Skin of body (tissue), 2 donors: Measurements from ENCODE around the gene JAKMIP1. TPM values are rescaled to one million over a fixed set of nuclear protein-coding genes. Genes with fewer than 3 reads are reported as not detected.

Experiments
- DNase-seq: peaks from one replicate; lab custom pipeline; 2025; lab: John Stamatoyannopoulos, UW
- total RNA-seq: library from RNA; depleted of rRNA; stranded (reverse); fragments of >200 nt; gene quantifications from one replicate; pipeline ENCODE4 v1.2.3, GENCODE V29; 2014

The JAKMIP1 gene
- total RNA-seq, 1 donor from 2014 or later: 0.59 TPM

DNA sequence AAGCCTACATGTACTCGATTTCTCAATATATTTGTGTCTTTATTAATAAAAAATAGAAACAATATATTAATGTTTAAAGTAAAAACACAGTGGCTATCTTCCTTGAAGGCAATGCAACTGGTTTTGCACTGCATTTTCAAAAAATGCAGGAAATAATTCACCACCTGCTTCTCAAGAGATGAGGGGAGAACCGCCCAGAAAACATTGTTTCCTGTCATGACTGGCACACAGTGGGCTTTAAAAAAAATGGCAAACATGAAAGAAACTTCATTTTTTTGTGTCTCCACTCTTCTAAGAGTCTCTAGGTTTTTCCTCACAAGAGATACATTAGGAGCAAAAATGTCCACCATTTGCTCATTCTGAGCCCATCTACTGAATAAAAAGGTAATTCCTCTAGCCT, 131.4 kb downstream of the JAKMIP1 start:
- DNase-seq: no peak

DNA sequence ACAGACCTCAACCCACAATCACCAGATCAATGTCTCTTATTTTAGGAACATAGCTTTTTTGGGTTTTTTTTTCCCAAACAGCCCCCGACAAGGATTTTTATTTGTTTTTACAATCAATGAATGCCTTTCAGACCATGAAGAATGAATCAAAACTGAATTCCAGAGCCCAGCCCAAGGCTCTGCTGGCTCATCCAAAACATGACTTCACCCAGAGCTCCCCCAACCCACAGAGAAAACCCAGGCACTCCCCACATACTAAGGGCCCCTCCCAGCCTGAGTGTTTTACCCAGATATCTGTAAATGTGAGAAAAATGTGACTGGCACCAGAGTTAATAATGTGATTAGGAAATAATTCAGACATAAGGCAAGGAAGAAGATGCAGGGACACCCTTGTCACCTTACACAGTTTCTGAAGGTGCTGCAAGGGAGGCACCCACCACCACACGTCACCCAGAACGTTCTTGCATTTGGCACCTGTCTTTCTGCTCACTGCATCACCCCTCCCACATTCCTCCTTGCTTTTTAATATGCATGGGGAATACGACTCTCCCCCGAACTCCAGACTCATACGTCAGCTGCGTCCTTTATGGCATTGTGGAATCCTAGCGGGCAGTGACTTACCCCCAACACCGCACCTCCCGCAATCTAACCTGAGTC, 134.3 kb downstream of the JAKMIP1 start:
- DNase-seq: no peak

DNA sequence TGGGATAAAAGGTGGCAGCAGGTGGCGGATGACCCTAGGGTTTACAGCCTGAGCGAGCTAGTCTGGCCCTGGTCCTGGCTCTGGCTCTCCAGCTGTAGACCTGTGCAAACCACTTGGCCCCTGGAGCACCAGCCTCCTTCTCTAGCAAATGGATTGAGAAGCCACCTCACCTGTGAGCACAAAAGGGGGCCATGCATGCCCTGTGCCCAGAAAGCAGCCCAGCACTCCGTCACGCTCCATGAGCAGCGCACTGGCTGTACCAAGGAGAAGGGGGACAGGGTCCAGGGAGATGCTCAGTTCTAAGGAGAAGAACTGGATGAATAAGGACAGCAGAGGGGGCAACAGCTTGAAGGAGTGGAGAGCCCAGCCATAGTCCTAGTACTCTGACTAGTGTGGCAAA, 135.2 kb downstream of the JAKMIP1 start:
- no peak for DNase-seq

DNA sequence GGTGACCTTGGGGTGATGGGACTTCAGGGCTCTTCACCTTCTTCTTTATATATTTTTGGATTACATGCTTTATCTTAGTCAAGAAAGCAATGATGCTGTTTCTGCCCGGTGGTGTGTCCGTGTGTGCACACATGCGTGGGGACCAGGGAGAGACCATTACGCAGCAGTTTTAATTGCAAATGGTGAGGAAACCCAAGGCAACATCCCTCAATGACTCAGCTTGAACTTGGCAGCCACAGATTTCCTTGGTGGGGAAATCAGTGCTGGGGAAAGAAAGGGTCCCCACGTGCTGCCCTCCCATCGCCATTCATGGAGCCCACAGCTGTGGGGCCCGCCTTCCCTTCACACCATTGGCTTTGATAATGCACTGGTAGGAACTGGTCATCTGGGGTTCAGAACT, 136.0 kb downstream of the JAKMIP1 start:
- no peak for DNase-seq

DNA sequence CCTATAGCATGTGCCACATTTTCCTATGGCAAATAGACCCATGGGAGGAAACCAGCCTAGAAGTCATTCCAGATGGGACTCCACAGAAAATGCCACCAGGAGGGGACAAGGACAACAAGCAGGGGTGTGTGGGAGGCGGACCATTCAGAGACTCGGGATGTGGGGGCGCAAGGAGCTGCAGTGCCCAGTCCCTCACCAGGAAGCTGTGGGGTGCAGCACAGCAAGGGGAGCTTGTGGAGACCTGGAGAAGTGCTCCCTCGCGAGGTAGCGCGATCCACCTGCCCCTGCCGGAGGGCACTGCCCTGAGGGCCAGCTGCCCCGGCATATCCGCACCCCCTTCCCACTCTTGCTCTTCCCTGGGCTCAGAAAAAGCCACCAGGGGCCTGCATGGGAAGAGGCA, 136.7 kb downstream of the JAKMIP1 start:
- no peak for DNase-seq

DNA sequence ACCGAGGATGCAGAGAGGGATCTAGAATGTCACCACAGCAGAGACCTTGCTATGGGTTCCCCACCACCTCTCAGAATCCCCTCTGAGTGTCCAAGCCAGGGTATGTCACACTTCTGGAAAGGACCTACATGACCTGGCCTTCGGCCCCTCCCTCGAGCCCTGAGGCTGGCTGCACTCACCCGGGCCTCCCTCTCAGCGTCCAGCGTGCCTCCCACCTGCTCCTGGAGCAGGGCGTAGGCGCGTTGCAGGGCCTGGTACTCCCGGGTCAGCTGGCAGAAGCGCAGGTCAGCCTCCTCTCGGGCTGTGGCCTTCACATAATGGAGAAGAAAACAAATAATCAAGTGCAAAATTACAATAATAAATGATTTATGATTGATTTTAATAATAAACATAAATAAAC, 138.2 kb downstream of the JAKMIP1 start:
- DNase-seq: no peak

DNA sequence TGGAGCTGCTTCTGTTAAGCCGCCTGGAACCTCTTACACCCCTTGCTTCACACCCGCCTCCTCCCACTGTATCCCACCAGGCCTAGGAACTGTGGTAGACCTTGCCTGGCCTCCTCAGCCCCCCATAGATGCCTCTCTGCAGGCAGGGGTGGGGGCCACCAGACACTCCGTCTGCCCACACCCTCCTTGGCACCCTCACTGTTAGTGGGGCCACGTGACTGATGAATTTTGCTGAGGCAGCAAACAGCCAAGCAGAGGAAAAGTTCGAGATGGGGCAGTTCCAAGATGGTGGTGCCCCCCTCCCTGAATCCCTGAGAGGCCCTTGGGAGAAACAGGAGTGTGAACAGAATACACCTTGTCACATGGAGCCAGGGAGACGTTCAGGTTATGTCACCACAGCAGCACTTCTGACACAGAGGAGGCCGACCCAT, 141.0 kb downstream of the JAKMIP1 start:
- DNase-seq: no peak

DNA sequence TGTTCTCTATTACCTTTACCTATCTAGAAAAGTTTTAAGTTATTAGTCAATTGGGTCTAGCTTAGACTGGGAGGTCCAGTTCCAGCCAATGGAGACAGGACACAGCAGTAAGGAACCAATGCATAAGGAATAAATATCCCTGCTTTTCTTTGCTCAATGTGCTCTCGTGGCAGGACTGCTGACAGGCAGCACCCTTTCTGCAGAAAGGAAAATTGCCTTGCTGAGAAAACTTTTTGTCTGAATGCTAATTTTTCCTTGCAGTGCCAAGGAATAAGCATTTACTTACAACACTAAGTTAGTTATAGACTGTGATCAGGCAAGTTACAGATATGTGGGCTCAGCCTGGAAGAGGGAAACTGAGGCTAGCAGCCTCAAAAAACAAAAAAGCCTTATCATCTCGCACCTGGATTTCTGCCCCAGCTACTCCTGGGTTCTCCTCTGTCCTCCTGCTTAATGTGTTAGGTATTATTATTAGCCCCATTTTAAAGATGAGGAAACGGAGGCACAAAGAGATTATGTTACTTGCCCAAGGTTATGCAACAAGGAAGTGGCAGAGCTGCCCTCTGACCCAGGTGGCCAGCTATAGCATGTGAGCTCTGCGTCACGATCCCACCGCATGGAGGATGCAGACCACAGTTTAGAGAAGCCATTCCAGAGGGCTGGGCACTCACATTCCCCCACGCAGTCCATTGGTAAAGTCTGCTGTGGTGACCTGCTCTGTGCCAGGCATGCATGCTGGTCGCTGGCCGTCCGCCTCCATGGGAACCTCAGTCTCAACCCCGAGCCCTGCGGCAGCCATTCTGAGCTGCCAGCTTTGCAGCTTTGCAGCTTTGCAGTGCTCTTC, 141.6 kb downstream of the JAKMIP1 start:
- no peak for DNase-seq

DNA sequence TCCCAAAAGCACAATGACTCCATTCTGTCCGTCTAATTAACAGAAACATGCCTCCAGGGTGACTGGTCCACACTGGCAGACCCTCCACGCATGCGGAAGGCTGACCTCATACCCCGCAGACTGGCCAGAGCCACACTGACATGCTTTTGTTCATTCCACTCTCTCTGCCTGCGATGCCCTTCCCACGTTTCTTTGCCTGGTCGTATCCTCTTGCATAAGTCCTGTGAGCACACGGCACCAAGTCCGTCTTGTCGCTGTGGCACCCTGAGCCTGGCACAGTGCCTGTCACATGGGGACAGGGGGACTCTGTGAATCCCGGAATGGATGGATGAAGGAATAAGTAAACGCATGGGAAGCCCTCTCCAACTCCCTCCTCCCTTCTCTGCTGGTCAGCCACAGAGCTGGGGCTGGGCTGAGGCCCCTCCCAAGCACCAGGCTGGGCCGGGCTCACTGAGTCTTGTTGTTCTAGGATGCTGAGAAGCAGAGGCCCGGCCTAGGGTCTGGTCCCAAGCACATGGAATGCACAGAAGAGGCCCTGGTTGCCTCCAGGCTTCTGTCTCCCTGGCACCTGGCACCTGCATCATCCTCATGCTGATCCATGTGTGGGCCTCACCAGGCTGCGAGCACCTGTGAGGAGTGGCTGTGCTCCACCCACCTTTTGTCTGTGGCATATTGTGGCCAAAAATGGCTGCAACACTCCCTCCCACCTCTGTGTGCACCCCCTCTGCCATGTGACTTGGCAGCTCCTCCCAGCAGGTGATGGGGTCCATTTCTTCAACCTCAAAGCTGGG, 143.2 kb downstream of the JAKMIP1 start:
- DNase-seq: no peak

DNA sequence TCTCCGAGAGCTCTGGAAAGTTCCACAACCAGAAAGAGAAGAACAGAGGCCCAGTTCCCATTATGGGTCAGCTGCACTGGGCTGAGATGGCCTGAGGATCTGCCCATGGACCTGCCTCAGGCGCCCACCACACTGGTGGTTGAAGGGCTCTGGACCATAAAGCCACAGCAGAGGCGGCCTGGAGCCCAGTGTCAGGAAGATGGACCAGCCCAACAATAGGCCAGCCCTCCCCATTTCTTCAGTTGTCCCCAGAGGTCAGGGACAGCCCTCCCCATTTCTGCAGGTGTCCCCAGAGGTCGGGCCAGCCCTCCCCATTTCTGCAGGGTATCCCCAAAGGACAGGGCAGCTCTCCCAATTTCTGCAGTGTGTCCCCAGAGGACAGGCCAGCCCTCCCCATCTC, 144.9 kb downstream of the JAKMIP1 start:
- no peak for DNase-seq

DNA sequence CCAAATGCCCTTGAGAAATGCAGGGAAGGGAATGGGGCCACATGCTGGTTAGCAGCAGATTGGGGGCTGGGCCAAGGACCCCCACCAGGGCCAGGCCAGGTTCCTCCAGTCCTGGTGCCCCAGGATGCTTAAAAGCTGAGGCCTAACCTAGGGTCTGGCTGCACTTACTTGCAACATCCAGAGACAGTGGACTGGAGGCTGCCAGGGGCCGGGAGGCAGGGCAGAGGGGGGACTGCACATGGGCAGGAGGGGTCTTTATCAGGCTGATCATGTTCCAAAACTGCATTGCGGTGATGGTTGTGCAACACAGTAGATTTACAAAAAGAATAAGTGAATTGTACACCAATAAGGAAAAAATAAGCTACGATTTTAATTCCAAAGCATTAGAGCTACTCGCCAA, 145.3 kb downstream of the JAKMIP1 start:
- DNase-seq: no peak

DNA sequence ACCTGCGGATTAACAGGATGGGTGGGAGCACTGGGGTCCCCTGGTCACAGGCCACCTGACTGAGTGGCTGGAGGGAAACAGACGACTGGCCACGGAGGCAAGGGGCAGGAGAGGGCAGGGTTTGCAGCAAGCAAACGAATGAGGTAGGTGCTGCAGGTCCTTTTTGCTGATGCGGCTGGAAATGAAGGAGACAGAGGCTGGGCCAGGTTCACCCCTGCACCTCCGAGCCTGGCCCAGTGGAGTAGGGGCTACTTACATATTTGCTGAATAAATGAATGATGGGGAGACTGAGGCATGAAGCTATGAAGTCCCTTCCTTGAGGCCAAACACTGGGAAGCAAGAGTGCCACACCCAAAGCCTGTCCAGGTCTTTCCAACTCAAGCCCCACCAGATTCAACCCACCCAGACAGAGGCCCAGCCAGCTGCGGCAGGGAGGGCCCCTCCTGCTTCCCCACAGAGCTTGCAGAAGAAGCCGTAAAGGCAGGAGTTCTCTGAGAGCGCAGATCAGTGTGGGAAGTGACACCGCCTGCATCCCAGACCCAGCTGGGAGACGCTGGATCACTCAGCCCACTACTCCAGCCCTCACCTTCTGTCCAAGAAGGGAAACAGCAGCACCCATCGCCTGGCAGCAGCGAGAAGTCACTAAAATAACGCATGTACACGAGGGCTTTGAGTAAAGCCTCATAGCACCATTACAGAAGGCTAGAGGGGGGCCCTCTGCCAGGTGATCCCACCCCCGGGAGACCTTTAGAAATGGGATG, 146.0 kb downstream of the JAKMIP1 start:
- DNase-seq: no peak

DNA sequence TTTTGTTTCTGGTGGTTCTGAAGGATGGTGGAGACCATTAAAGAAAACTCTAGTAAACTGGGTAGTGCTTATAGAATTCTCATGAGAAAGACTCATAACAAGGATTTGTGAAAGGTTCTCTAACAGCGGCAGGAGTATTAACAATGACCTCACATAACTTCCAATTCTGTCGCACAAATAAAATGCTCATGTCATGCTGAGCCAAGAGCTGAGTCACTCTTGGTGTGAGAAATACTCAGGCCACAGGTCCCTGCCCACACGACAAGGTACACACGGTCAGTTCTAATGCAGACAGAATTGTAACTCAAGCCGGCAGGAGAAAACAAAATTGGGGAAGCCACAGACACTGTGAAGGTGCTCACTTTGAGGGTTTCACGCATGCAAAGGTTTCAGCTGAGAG, 147.7 kb downstream of the JAKMIP1 start:
- no peak for DNase-seq

DNA sequence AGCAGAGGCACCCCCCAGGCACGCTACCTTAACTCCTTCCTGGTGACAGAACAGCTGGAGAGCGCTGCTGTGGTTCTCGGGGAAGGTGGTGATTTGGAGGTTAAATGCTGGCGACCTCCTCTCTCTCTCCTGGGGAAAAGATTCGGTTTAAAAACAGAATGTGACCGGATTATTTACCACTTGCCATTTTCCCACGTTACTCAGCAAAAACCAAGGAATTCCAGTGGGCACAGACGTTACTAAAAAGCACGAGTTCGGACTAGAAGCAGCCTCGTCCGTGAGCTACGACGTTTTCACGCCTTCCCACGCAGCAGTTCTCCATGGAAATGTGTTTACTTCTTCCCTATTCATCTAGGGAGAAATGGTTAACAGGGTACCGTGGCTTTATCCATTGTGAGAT, 149.8 kb downstream of the JAKMIP1 start:
- no peak for DNase-seq

DNA sequence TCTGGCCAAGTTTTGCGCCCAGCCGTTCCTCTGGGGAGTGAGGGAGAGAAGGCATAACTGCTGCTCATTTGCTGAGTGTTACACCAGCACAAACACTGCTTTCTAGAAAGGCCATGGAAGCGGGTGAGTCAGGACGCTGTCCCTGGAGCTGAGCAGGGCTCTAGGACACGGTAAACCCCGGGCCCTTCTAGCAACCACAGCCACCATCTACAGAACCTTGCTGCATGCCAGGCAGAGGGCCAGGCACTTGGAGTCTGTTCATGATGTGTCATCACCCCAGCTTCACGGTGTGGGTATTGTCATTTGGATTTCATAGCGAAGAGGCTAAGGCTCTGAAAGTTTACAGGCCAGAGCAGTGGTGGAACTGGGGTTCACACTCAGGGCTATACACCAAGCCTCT, 150.4 kb downstream of the JAKMIP1 start:
- no peak for DNase-seq

DNA sequence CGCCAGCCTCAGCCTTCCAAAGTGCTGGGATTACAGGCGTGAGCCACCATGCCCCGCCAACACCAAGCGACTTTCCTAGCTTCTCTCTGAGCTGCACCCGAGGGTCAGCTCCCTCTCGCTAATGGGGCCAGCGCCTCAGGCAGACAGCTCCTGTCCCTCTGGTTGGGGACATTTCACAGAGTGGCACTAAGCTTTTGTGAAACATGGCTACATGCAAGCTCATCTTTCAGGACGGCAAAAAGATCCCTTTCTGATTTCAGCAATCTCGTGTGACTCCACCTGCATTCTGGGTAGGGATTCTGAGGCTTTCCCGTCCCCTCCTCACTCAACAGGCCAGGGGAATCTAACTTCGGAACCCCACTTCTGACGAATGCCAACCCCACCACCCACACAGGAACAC, 151.1 kb downstream of the JAKMIP1 start:
- no peak for DNase-seq

DNA sequence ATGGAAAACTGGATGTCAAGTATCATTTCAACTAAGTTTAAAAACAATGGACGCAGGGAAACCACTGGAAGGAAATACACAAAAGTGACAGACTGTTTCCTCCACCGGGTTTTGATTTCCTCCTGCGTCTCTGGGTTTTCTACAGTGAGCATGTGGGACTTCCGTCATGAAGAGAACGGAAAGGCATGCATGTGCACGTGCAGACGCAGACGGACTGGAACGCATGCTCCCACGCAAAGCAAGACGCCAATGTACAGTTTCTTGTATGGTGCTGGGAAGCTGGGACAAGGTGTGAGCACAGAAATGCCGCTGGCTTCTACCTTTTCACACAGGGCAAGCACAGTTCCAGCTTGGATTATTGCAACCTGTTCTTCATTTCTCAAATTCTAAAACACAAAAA, 151.8 kb downstream of the JAKMIP1 start:
- DNase-seq: no peak

DNA sequence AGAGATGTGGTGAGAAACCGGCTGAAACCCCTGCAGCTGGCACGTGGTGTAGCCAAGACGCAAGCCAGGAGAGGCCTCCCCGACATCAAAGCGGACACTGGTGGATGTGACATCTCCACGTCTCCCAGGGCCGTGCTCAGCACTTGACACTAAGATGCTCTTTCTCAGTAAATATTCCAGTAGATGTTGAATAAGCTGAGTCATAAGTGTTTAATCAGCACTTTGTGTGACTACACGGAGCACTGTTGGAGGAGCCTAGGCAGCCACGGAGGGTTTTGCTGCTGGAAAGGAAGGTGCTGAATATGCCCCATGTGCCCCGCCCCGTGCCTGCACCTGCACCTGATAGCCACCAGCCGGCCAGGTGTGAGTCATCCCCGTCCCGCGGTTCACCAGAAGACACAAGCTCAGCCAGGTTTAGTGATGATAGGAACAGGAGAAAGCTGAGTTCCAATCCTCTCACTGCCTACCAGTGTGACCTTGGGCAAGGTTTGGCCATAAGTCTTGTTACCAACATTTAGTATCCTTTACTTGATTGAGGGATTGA, 153.1 kb downstream of the JAKMIP1 start:
- no peak for DNase-seq

DNA sequence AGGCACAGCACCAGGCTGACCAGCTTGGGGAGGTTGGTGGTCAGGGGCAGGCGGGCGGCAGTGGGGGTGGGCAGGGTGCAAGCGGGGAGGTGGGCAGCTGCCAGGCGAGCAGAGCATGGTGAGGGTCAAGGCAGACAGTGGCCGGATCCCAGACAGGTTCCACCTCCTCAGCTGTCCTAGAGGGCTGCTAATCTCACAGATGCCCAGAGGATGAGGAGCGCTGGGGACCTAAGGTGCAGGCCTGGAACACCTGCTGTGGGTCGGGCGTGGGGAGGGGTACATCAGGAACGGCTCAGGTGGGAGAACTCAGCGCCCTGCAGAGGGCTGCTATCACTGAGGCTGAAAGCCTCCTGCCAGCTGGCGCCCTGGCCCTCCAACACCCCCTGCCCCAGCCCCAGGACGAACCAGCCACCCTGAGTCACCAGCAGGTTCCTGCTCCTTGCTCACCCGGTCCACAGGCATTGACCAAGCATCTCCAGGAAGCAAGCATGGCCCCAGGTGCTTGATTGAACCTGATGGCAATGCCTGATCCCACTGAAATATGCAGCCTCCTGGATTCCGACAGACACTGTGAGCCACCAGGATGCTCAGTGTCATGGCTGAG, 153.7 kb downstream of the JAKMIP1 start:
- no peak for DNase-seq

DNA sequence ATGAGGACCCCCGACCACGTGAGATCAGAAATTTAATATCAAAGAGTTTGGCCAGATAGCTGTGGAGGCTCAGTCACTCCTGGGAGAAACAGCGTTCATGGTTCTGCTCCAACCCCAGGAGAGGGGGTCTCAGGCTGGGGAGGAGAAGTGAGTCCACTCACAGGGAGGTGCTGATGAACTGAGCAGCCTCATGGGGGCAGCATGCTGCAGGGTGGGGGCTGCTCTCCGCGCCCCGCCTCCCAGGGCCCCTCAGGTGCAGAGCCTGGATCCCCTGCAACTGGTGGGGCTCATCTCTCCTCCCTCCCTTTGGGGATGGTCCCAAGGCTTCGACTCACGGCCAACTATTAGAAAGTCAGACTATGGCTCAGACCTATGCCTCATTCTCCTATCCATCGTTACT, 155.5 kb downstream of the JAKMIP1 start:
- no peak for DNase-seq

DNA sequence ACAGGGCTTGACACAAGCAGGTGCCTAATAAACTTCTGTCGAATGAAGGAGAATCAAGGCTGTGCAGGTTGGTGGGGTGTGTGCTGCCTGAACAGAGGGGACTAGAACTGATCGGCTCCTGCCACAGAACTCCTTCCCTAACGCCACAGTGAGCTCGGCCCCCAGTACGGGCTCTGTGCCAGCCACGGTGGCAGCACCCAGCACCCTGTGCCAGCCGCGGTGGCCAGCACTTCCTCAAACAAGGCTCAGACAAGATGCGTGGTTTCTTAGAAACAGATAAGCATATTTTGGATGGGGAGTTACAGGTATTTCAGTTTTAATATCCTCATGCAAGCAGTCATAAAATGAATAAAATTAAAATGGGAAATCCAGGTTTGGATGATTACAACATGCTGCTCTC, 156.1 kb downstream of the JAKMIP1 start:
- no peak for DNase-seq
